Measurements from ENCODE around the gene FBXW11.

DNA sequence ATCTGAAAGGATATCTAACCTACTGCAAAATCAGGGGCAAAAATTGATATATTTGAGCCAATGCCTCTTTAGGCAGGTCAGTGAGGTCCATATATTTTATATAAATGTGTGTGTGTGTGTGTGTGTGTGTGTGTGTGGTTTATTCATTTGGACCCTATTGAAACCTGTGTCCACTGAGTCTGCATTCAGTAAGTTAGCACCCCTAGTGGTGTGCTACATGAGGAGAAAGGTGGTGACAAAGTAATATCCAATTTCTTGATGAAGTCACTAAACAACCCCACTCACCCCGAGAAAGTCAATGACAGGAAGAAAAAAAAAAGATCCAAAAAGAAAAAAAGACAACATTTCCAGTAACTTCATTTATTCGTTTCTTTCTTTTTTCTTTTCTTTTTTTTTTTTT is 4.1 kb downstream of the FBXW11 start:
- TF ChIP-seq EZH2 (IDR thresholded peaks at IDR 0.05; ENCODE audit: low read depth) (no peak), CTCF (conservative IDR thresholded peaks at IDR 0.05) (peak; percentile 54)
